Activated naive CD4-positive, alpha-beta T cell treated with anti-CD3 and anti-CD28 coated beads, Interleukin-2, amount 10 ng/mL, durations not matched to agents 5 hours and 36 hours (primary cell): Measurements from ENCODE around the gene STRIP1. TPM values are rescaled to one million over a fixed set of nuclear protein-coding genes. Genes with fewer than 3 reads are reported as not detected.

ENCODE experiments used
- total RNA-seq, 2 experiments: library from RNA; stranded (reverse); gene quantifications; one replicate each; pipeline ENCODE4 v1.2.3, GENCODE V29; 2021

Gene STRIP1, protein sequence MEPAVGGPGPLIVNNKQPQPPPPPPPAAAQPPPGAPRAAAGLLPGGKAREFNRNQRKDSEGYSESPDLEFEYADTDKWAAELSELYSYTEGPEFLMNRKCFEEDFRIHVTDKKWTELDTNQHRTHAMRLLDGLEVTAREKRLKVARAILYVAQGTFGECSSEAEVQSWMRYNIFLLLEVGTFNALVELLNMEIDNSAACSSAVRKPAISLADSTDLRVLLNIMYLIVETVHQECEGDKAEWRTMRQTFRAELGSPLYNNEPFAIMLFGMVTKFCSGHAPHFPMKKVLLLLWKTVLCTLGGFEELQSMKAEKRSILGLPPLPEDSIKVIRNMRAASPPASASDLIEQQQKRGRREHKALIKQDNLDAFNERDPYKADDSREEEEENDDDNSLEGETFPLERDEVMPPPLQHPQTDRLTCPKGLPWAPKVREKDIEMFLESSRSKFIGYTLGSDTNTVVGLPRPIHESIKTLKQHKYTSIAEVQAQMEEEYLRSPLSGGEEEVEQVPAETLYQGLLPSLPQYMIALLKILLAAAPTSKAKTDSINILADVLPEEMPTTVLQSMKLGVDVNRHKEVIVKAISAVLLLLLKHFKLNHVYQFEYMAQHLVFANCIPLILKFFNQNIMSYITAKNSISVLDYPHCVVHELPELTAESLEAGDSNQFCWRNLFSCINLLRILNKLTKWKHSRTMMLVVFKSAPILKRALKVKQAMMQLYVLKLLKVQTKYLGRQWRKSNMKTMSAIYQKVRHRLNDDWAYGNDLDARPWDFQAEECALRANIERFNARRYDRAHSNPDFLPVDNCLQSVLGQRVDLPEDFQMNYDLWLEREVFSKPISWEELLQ
- total RNA-seq = 10 to 100 TPM; 38.9 to 40.8 TPM

DNA sequence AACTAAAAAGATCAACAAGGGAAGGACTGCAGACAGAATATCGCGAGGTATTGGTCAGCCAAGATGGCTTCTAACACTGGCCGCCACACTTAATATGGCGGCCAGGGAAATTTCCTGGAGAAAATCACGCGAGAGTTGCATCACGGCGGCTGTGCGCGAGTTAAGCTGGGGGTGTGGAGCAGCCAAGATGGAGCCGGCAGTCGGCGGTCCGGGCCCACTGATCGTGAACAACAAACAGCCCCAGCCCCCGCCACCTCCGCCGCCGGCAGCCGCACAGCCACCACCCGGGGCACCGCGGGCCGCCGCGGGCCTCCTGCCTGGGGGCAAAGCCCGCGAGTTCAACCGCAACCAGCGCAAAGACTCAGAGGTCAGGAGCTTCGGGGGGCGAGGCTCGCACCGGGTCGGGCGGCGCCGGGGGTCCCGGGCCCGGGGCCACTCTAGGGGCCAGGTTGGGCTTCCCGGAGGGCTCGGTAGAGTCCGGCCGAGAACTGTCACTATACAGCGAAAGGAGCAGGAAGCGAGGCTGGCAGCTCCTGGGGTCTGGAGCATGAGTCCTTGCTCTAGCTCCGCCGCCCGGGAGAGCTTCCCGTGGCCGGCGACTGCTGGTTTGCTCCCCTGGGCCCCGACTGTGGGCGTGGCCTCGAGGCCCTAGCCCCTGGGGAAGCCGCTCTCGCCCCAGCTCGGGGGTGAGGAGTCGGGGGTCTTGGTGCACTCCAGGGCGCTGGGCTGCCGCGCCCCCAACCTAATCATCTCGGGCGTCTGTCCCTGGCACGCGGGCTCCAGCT is at the start of gene STRIP1:
Gene STRIP1 (plus strand): TSS at position 174 of the 785 bp plus-strand sequence. CDS start 14 bp downstream, at position 188.

DNA sequence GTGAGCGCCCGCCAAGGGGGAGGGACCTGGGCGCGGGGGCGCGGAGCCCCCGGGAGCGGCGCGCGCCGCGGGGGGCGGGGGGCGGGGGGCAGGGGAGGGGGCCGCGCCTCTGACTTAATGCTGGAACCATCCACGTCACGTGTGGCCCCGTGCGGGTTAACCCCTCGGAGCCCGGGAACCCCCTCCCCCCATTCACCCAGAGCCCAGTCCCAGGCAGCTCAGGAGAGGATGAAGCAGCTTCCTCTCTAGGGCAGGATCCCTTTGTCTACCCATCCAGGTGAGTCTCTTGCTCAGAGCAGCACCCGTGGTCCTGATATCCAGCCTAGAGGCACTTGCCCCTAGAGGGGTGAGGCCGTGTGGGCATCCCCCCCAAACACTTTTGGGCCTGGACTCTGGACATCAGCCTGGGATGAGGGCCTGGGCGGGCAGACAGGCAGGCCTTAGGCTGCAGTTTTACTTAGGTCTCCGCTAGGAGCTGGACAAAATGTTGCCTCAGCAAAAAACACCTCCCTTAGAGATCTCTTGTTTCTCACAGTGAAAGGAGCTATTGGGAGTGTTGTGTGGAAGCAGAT is 36.3 kb downstream of the STRIP1 start, which contains the start of gene ALX3:
Gene ALX3 (minus strand): TSS at position 2 of the 572 bp plus-strand sequence. CDS start 60 bp downstream, outside the sequence.

Other genes starting within 250 kb of the STRIP1 start
- gene CSF1, start 123.8 kb upstream of the STRIP1 start, total RNA-seq = 10 to 100 TPM; 23.0 to 23.4 TPM
- 10 to 100 TPM; 44.5 to 51.8 TPM for gene AHCYL1, start 49.9 kb upstream of the STRIP1 start, total RNA-seq
- not detected for gene ALX3, start 36.0 kb downstream of the STRIP1 start, total RNA-seq
- not detected for gene UBL4B, start 77.8 kb downstream of the STRIP1 start, total RNA-seq
- not detected for gene SLC6A17, start 115.9 kb downstream of the STRIP1 start, total RNA-seq
- gene KCNC4, start 175.7 kb downstream of the STRIP1 start, total RNA-seq = 1 to 10 TPM; 7.3 to 8.0 TPM